ENCODE data around the gene MRPL10. TPM values are rescaled to one million over a fixed set of nuclear protein-coding genes. Genes with fewer than 3 reads are reported as not detected.

Gene MRPL10
- total and polyA plus RNA-seq, 2 donors (not counting 3 experiments of a cell fraction or from before 2014, with no cell fraction given): 43.4 to 84.0 TPM

DNA sequence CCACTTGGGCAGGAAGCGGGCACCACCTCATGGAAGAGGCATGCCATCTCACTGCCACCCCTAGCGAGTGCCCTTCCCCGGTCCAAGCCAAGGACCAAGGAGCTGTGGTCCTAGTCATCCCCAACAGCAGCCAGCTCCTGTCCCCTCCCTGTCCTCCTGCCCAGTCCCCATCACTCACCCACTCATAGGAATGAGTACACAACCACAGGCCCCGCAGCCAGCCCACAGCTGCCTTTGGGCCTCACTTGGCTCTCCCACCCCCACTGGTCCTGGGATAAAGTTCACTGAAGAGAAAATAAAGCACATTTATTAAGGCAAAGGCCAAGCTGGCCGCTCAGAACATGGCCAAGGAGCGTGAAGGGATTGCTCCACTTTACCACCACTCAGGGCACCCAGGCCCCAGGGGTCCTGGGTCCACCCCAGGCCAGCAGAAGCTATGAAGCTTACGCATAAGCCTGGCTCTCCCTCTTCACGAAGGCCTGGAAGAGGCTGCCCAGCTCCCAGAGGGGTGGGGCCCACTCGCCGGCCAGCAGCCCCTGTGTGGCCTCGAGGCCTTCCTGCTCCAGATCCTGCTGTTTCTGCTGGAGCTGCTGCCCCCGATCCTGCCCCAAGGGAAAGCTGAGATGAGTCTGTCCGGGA lies 6.2 kb upstream of the MRPL10 start:
- no peak overlapping the region for H3K4me3 ChIP-seq (replicated peaks in 1 of 3; ENCODE audit: insufficient read depth in 1 of 3, low read depth in 1 of 3, low read length in 3 of 3)
- no peaks in the 10 kb centered on the region for H3K9me3 ChIP-seq (replicated peaks; ENCODE audit: control insufficient read depth, insufficient read depth, low read length)
- H3K4me2 ChIP-seq (ENCODE audit: insufficient read depth, low read length): no peak overlapping the region
- DNase-seq (ENCODE audit: low read depth, low spot score) (no peak), FAIRE-seq (no peak)
- no peaks in the 10 kb centered on the region for H4K20me1 ChIP-seq (replicated peaks; ENCODE audit: control insufficient read depth, extremely low read depth, insufficient read depth, low read length)
- intact Hi-C loops (cut with micrococcal nuclease): no loop called here
- H3K9me1 ChIP-seq (replicated peaks; ENCODE audit: control insufficient read depth, extremely low read depth, insufficient read depth, low read length): no peaks in the 10 kb centered on the region
- H3K79me2 ChIP-seq (ENCODE audit: control insufficient read depth, insufficient read depth, low read length): no peaks in the 10 kb centered on the region
- no TSS peak for BruUV-seq (replicated peaks)
- H3K4me1 ChIP-seq (ENCODE audit: control insufficient read depth, extremely low read depth, insufficient read depth, low read length): peaks cover 17% of the 10 kb centered on the region
- ChIA-PET CTCF (interaction anchor here (0.7 to 3.5 kb wide), 6 partner anchors 47 to 133 kb away, joined by 3 to 28 read pairs (median 4); partner anchors contain the start of gene CDK5RAP3), POLR2A (no interaction called here)
- H2AFZ ChIP-seq (ENCODE audit: low read depth, low read length): no peak overlapping the region
- no peak overlapping the region for H3K27ac ChIP-seq (ENCODE audit: insufficient read depth, low read depth, low read length)
- TF ChIP-seq FOS (IDR thresholded peaks at IDR 0.05; ENCODE audit: borderline replicate concordance, insufficient read depth, low read length) (no peak), CTCF (IDR thresholded peaks at IDR 0.05; ENCODE audit: extremely low read depth in 1 of 2, insufficient read depth in 1 of 2, low read depth in 1 of 2, low read length in 2 of 2) (no peak), MYC (IDR thresholded peaks at IDR 0.05; ENCODE audit: low read depth, low read length) (no peak), POLR2A (IDR thresholded peaks at IDR 0.05; ENCODE audit: low read depth, low read length) (no peak), EZH2 (IDR thresholded peaks at IDR 0.05; ENCODE audit: borderline replicate concordance, low read depth, low read length, severe bottlenecking) (no peak), POLR2AphosphoS5 (IDR thresholded peaks at IDR 0.05; ENCODE audit: insufficient read depth, low read depth, low read length) (no peak), JUN (IDR thresholded peaks at IDR 0.05; ENCODE audit: borderline replicate concordance, insufficient read depth, insufficient read length, low read depth) (no peak), GATA2 (IDR thresholded peaks at IDR 0.05; ENCODE audit: insufficient read depth, insufficient read length, low read depth, low read length) (no peak)
- TF ChIP-seq, protein P1, sequence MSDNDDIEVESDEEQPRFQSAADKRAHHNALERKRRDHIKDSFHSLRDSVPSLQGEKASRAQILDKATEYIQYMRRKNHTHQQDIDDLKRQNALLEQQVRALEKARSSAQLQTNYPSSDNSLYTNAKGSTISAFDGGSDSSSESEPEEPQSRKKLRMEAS (IDR thresholded peaks at IDR 0.05; ENCODE audit: insufficient read depth, insufficient read length): no peak
- H3K36me3 ChIP-seq (ENCODE audit: control insufficient read depth in 2 of 2, extremely low read depth in 1 of 2, insufficient read depth in 2 of 2, low read length in 2 of 2): peaks cover 0 to 4% of the 10 kb centered on the region in 2 experiments
- dilution Hi-C loops (cut with MboI; ENCODE audit: extremely low pct_ligation_motif_present, low sequenced_read_pairs): no loop called here
- no peak overlapping the region for H3K9ac ChIP-seq (replicated peaks; ENCODE audit: extremely low read depth, insufficient read depth, low read length)
- no peaks in the 10 kb centered on the region for H3K27me3 ChIP-seq (ENCODE audit: control insufficient read depth in 2 of 2, insufficient read depth in 2 of 2, low read length in 2 of 2)
